ENCODE results near the gene SEPHS1.

- no peak for TF ChIP-seq GATA3 (IDR thresholded peaks at IDR 0.05; ENCODE audit: low read depth, low read length)
- TF ChIP-seq GATA2 (IDR thresholded peaks at IDR 0.05; ENCODE audit: low read depth, low read length), result no peak
Observed at GRCh38 chr10:13294784-13295183, 53.3 kb downstream of the SEPHS1 start.

All from SH-SY5Y (cell line).